T-helper 2 cell treated with Interferon-gamma antibody and Interleukin-4, amounts not matched to agents 5 μg/mL and 100 μg/mL, for 36 hours (primary cell): ENCODE measurements around the gene TACC3.
A peak's percentile ranks its signal among the peaks of the same experiment; 100 is the strongest.

ENCODE experiments used
- DNase-seq: peaks from one replicate; pipeline ENCODE4 v3.0.0; 2021; ENCODE audit warnings: low spot score
- H3K27ac Mint-ChIP-seq: one replicate; pipeline ENCODE4 v1.8.0; 2021; ENCODE audit warnings: mild to moderate bottlenecking, mixed read lengths
- H3K27me3 Mint-ChIP-seq: one replicate; pipeline ENCODE4 v1.8.0; 2021; ENCODE audit warnings: low read depth, mixed read lengths
- H3K36me3 Mint-ChIP-seq: one replicate; pipeline ENCODE4 v1.8.0; 2021; ENCODE audit warnings: low read depth, mixed read lengths
- H3K4me1 Mint-ChIP-seq: one replicate; pipeline ENCODE4 v1.8.0; 2021; ENCODE audit warnings: low read depth, mixed read lengths
- H3K4me3 Mint-ChIP-seq: one replicate; pipeline ENCODE4 v1.8.0; 2022; ENCODE audit warnings: mild to moderate bottlenecking, moderate library complexity, mixed read lengths
- H3K9me3 Mint-ChIP-seq: one replicate; pipeline ENCODE4 v1.8.0; 2021; ENCODE audit warnings: mixed read lengths

TACC3 gene

DNA sequence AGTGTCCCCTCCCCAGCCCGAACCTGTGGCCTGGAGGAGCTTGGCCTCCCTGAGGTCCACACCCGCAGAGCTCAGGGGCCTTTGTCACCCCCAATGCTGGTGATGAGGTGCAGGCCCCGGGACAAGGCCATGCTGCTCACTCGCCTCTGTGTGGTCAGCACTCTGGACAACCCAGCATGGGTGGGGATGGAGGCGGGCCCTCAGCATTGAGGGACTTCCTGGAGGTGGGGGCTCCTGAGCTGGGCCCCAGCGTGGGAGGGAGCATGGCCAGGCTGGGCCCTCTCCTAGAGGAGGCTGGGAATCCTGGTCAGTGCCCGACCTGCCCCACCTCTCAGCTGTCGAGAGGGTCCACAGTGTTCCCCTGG lies 30.6 kb downstream of the TACC3 start:
- no peaks in the 10 kb centered on the region for H3K9me3 Mint-ChIP-seq
- H3K27ac Mint-ChIP-seq = no peak overlapping the region
- no peak overlapping the region for H3K4me3 Mint-ChIP-seq
- no peaks in the 10 kb centered on the region for H3K27me3 Mint-ChIP-seq
- no peaks in the 10 kb centered on the region for H3K36me3 Mint-ChIP-seq
- no peaks in the 10 kb centered on the region for H3K4me1 Mint-ChIP-seq
- no peak for DNase-seq

DNA sequence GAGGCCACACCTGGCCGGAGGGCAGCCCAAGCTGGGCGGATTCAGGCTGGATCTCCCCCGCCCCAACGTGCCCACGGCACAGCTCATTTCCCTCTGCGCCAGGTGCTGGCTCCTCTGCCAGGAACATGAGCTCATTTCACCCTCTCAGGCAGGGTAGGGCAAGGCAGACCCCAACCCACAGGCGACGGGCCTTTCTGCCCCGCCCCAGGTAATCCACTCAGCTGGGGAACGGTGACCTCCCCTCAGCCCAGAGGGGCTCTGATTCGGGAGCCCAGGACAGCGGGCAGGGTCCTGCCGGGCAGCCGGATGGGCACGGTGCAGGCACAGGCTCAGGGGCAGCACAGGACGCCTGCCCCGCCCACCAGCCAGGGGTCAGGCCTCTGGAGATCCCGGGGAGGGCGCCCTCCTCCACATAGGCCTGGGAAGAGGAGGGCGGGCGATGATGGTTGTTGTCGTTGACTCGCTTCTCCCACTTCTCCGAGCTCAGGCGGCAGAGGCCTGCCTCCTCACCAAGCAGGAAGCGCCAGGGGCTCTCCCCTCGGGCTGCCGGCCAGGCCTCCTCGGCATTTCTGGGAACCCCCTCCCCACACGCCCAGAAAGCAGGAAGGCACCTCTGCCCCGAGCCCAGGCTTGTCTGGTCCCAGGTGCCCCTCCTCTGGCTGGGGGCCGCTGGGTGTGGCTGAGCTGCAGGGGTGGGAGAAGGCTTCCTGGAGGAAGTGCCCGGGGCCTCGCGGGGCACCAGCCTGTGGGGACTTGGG lies 31.1 kb downstream of the TACC3 start:
- no peaks in the 10 kb centered on the region for H3K4me1 Mint-ChIP-seq
- peak; percentile 62 for DNase-seq
- H3K4me3 Mint-ChIP-seq = no peak overlapping the region
- H3K27ac Mint-ChIP-seq = peak overlapping the region; percentile 52
- no peaks in the 10 kb centered on the region for H3K36me3 Mint-ChIP-seq
- no peaks in the 10 kb centered on the region for H3K9me3 Mint-ChIP-seq
- no peaks in the 10 kb centered on the region for H3K27me3 Mint-ChIP-seq

DNA sequence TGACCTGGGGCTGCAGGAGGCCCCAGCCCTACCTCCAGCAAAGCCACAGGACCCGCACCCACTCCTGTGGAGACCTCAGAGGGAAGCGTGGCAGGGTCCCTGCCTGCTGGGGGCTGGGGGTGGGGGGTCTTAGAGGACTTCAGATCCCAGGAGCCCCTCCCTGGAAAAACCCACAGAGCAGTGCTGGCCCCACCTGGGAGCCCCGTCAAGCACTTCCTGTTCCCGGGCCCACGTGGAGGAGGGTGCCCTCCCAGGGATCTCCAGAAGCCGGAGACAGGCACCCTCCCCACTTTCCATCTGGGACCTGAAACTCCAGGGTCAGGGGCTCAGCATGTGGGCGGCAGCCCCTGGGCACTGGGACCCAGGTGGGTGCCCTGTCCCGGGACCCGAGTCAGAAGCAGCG lies 32.0 kb downstream of the TACC3 start:
- Mint-ChIP-seq H3K9me3 (no peaks in the 10 kb centered on the region), H3K4me1 (no peaks in the 10 kb centered on the region), H3K27ac (peak overlapping the region; percentile 52), H3K36me3 (no peaks in the 10 kb centered on the region), H3K27me3 (no peaks in the 10 kb centered on the region), H3K4me3 (no peak overlapping the region)
- DNase-seq = no peak

DNA sequence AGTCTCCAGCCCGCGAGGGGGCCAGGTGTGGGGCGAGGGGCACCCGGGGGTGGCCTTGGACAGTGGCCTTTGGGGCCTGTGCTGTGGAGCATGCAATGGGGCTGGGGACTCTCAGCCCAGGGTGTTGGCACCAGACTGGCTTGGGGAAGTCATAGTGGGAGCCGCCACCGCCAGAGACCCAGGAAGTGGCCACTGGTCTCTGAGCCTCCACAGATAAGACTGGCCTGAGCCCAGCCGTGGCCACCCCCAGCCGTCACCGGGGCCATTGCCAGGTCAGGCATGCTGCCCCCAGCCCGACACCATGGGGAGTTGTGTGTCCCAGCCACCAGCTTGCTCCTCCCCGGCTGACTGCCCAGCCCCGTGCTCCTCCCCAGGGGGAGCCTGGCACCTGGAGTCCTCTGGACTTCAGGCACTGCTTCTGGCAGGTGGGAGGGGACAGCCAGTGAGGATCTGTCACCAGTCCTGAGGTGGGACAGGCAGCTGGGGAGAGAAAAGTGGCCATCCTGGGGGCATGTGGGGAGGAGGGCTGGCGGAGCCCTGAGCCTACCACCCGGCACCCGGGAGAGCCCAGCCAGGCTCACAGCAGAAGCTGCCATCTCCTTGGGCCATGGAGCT lies 32.5 kb downstream of the TACC3 start:
- Mint-ChIP-seq H3K27me3 (no peaks in the 10 kb centered on the region), H3K9me3 (no peaks in the 10 kb centered on the region), H3K4me1 (no peaks in the 10 kb centered on the region), H3K27ac (no peak overlapping the region), H3K36me3 (no peaks in the 10 kb centered on the region), H3K4me3 (no peak overlapping the region)
- no peak for DNase-seq

DNA sequence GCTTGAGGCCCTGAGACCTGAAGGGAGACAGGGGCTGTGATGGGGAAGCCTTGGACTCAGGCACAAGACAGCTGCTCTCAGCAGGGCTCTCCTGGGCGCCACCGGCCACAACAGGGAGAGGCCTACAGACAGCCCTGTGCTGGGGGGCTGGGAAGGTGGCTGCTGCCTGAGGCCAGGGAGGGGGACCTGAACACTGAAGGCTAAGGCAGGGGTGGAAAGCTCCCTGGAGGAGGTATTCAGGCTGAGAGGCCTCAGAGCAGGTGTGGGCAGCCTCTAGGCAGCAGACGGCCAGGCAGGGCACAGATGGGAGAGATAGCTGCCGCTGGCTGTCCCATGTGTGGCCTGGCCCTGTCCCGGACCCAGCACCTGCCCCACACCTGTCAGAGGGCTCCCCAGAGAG lies 33.0 kb downstream of the TACC3 start:
- Mint-ChIP-seq H3K4me3 (no peak overlapping the region), H3K36me3 (no peaks in the 10 kb centered on the region), H3K9me3 (no peaks in the 10 kb centered on the region), H3K27ac (no peak overlapping the region), H3K4me1 (no peaks in the 10 kb centered on the region), H3K27me3 (no peaks in the 10 kb centered on the region)
- no peak for DNase-seq

DNA sequence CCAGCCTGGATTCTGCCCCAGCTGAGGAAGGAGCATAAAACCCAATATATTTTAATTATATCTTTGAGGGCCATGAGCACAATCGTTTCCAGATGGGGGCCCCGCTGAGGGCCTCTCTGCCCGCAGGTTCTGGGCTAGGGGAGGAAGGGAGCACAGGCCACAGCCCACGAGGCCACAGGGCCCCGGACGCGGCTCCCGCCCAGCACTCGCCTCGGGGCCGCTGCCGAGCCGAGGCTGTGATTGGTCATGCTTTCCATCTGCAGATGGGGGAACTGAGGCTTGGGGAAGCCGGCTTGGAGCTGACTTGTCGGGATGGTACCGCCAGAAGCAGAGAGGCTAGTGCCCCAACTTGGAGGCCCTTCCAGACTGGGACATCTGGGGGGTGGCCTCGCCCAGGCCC lies 34.0 kb downstream of the TACC3 start:
- Mint-ChIP-seq H3K36me3 (no peaks in the 10 kb centered on the region), H3K9me3 (no peaks in the 10 kb centered on the region), H3K27ac (no peak overlapping the region)

DNA sequence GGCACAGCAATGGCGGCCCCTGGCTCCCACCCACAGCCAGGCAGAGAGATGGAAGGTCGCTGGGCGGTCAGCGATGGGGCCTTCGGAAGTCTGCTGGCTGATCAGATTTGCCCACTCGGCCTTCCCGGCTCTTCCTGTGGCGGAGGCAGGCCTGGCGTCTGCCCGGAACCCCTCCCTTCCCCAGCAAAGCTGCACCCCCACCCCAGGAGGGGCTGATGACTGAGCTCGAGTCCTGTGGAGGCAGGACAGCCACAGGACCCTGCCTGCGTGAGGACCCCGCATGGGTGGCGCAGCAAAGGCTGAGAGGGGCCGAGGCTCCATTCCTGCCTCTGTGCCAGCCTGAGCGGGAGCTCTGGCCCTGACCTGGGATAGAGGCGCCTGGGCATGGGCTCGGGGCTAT lies 34.8 kb downstream of the TACC3 start:
- H3K36me3 Mint-ChIP-seq = no peaks in the 10 kb centered on the region

More for the DNA sequence above, 34.0 kb downstream of the TACC3 start:
- no peaks in the 10 kb centered on the region for H3K27me3 Mint-ChIP-seq
- H3K4me3 Mint-ChIP-seq = no peak overlapping the region
- DNase-seq = no peak
- H3K4me1 Mint-ChIP-seq = peaks cover 2% of the 10 kb centered on the region

DNA sequence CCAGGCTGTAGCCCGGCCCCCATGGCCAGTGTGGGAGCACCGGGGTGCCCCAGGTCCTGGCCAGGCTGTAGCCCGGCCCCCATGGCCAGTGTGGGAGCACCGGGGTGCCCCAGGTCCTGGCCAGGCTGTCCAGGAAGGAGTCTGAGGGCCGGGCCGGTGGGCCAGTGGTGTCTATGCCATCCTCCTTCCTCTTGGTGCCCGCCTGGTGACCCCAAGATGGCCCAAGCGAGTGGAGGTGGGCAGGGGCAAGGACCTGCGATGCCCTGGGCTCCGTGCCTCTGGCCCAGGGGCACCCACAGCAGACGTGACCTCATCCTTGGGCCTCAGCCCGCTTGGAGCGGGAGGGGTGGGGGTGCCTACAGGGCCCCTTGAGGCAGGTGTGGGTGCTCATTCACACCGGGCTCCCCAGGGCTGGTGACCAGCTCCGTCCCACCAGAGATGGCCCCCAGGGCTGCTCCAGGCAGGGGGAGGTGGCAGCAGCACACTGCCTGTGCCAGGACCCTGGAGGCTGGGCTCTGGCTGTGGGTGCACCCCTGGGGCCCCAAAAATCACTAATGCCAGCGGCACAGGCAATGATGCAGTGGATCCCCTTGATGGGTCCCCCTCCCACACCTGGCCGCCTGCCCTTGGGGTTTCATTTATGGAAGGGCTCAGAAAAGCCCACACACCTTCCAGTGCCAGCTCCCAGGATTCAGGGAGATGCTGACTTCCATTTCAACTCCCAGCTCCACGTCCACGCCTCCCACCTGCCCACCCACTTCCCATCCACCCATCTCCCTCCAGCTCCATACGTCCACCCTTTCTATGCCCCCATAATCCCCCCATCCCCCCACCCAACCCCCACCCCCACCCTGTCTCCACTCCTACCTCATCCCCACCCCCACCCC lies 35.8 kb downstream of the TACC3 start:
- peaks cover 2% of the 10 kb centered on the region for H3K4me1 Mint-ChIP-seq

More for the DNA sequence above, 34.8 kb downstream of the TACC3 start:
- no peaks in the 10 kb centered on the region for H3K27me3 Mint-ChIP-seq
- no peaks in the 10 kb centered on the region for H3K9me3 Mint-ChIP-seq
- H3K27ac Mint-ChIP-seq = no peak overlapping the region
- peaks cover 2% of the 10 kb centered on the region for H3K4me1 Mint-ChIP-seq
- no peak overlapping the region for H3K4me3 Mint-ChIP-seq
- DNase-seq = no peak

DNA sequence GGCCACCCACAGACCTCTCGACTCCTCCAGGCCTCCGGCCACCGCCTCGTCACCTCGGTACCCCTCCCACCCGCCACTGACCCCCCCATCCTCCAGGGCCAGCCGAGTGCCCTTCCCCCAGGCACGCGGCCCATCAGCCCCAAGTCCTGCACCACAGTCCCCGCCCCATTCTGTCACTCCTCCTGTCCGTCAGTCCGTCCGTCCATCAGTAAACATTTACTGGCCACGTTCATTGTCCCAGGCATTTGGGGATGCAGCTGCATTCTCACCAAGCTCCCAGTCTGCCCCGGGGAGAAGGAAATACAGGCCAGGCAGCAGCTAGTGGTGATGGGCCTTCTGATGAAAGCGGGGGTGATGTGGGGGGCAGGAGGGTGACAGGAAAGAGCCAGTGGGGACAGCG lies 36.5 kb downstream of the TACC3 start:
- no peaks in the 10 kb centered on the region for H3K36me3 Mint-ChIP-seq
- H3K4me3 Mint-ChIP-seq = no peak overlapping the region
- no peak overlapping the region for H3K27ac Mint-ChIP-seq
- peaks cover 2% of the 10 kb centered on the region for H3K4me1 Mint-ChIP-seq
- no peak for DNase-seq
- peaks cover 5% of the 10 kb centered on the region for H3K27me3 Mint-ChIP-seq
- no peaks in the 10 kb centered on the region for H3K9me3 Mint-ChIP-seq

More for the DNA sequence above, 35.8 kb downstream of the TACC3 start:
- H3K4me3 Mint-ChIP-seq = no peak overlapping the region
- no peaks in the 10 kb centered on the region for H3K36me3 Mint-ChIP-seq
- no peak overlapping the region for H3K27ac Mint-ChIP-seq
- H3K27me3 Mint-ChIP-seq = peaks cover 2% of the 10 kb centered on the region
- no peaks in the 10 kb centered on the region for H3K9me3 Mint-ChIP-seq
- no peak for DNase-seq

DNA sequence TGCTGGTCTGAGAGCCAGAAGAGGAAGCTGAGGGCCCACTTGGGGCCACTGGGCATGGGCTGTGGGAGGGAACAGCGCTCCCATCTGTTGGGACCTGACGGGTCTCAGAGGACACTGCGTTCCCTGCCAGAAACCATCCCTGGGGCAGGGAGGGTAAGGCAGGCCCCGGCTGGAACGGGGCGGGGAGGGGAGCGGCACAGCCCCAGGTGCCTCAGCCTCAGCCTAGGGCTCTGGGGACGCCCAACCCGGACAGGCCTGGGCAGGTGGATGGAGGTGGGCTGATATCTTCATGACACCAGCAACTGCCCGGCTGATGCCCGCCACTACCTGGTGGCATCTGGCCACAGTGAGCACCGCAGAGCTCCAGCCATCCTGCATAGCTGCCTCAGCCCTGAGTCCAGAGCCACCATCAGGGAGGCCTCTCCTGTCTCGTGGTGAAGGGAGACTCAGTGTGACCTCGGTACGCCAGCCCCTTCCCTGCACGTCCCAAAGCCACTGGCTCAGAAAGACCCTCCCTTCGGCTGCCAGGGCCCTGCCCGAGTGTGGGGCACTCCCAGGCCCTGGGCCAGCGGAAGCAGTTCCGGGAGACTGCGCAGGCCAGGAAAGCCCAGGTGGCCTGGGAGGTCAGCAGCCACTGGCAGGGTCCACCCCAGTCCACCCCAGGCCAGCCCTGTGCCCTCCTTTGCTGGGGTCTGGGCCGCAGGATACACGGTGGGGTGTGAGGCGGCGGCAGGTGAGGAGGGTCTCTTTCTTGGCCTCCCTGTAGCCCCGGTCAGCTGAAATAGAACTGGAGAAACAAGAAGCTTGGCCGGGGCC lies 37.2 kb downstream of the TACC3 start:
- Mint-ChIP-seq H3K36me3 (no peaks in the 10 kb centered on the region), H3K27me3 (peaks cover 8% of the 10 kb centered on the region), H3K4me3 (no peak overlapping the region), H3K9me3 (no peaks in the 10 kb centered on the region), H3K27ac (no peak overlapping the region), H3K4me1 (peaks cover 2% of the 10 kb centered on the region)
- no peak for DNase-seq

DNA sequence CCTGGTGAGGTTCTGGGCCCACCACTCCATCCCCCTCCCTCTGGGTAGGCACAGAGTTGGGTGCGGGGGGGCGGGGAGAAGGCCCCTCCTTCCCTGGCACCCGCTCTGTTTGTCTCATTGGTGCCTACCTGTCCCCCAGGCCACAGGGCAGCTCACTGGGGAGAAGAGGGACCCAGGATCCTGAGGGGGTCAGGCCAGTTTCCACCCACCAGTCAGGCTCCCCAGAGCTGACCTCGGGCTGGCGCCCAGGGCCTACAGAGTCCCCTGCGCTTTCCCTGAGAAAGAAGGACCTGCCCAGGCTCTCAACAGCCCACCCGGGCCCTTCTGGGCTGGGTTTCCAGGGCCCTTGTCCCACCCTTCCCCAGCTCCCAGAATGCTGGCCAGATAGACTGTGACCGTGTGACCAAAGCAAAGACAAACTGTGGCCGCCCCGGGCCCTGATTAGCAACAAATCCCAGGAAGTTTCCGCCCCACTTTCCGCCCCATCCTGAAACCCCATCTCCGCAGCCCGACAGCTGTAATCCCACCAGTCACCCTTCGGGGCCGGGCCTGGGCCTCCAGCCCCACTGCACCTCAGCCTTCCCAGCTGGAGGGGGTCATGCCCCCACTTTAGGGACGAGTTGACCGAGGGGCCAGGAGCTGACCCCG lies 38.0 kb downstream of the TACC3 start:
- no peak overlapping the region for H3K27ac Mint-ChIP-seq

DNA sequence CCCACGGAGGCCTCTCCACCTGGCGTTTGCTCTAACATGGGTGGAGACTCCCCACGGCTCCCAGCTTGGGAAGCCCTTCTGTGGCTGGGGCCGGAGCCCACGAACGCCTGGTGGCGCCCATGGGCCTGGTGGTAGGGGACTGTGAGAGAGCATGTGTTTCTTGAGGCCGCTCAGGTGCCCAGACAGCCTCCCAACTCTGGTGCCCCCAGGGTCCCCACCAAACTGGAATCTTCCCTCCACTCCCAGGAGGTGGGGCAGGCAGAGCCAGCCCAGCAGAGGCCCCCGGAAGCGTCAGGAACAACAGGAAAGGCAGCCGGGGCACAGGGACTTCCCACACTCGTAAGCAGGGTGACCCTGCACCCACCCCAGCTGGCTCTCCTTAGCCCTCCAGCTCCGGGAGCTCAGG lies 38.5 kb downstream of the TACC3 start:
- Mint-ChIP-seq H3K27me3 (peaks cover 16% of the 10 kb centered on the region), H3K4me1 (peaks cover 2% of the 10 kb centered on the region), H3K9me3 (no peaks in the 10 kb centered on the region), H3K4me3 (no peak overlapping the region), H3K36me3 (no peaks in the 10 kb centered on the region), H3K27ac (no peak overlapping the region)
- DNase-seq = no peak

More for the DNA sequence above, 38.0 kb downstream of the TACC3 start:
- no peaks in the 10 kb centered on the region for H3K9me3 Mint-ChIP-seq
- DNase-seq = no peak
- H3K36me3 Mint-ChIP-seq = no peaks in the 10 kb centered on the region
- peaks cover 2% of the 10 kb centered on the region for H3K4me1 Mint-ChIP-seq
- no peak overlapping the region for H3K4me3 Mint-ChIP-seq
- peaks cover 13% of the 10 kb centered on the region for H3K27me3 Mint-ChIP-seq

DNA sequence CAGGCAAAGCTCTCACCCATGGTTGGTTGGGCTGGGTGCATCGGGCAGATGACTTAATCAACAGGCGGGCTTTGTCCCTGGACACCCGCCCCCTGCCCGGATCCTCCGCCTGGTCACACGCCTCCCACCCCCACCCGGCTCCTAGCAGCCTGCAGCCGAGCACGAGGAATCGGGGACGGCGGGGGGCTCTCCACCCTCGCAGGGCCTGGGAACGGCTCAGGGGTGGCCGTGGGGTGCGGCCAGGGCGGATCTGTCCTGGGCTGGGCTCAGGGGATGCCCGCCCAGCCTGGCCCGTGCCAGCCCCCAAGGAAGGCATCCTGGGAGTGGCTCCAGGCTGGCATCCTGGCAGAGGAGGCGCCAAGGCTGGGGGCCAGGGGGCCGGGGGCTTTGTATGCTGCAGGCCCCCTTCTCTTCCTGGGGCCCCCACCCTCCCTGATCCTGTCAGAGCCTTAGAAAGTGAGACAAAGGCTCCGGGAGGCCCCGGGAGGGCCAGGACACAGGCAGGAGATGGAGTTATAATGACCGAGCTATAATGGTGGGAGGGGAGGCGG lies 39.3 kb downstream of the TACC3 start:
- Mint-ChIP-seq H3K9me3 (no peaks in the 10 kb centered on the region), H3K36me3 (no peaks in the 10 kb centered on the region), H3K4me3 (no peak overlapping the region), H3K27ac (no peak overlapping the region), H3K27me3 (peaks cover 24% of the 10 kb centered on the region), H3K4me1 (peaks cover 2% of the 10 kb centered on the region)
- DNase-seq = no peak
